CD4-positive, alpha-beta T cell (primary cell): Measurements from ENCODE around the gene ACSS2. TPM values are rescaled to one million over a fixed set of nuclear protein-coding genes. Genes with fewer than 3 reads are reported as not detected.

Experiments
- ATAC-seq: fragments of 200-7000 bp; cut with Tn5 transposase; one replicate; pipeline ENCODE4 v1.10.0; 2022; ENCODE audit warnings: mild to moderate bottlenecking; ENCODE audit not compliant: poor library complexity
- CTCF ChIA-PET: fragments of 350-600 bp; sonication (Branson Sonifier 250); formaldehyde crosslinking; loops from one replicate; lab custom pipeline; 2021; ENCODE audit warnings: antibody characterized with exemption, inconsistent platforms; lab: Charles Lee
- POLR2A ChIA-PET: fragments of 350-600 bp; sonication (Branson Sonifier 250); formaldehyde crosslinking; loops from one replicate; lab custom pipeline; 2021; ENCODE audit warnings: antibody characterized with exemption, inconsistent platforms; lab: Charles Lee
- DNase-seq, 14 experiments: peaks; one replicate each; pipeline ENCODE4 v3.0.0-alpha.2; 2013 to 2020; ENCODE audit warnings: mixed read lengths in 2 of 14
- H3K27ac ChIP-seq, 2 donors: one replicate each; pipeline versions ENCODE4 v1.5.1 to v1.7.0; 2013; ENCODE audit warnings: low read length in 2 of 2, low read depth in 1 of 2, mild to moderate bottlenecking in 1 of 2
- H3K27me3 ChIP-seq, 2 experiments: 1 replicate in 1 of 2; 2 replicates in 1 of 2; pipeline versions ENCODE4 v1.6.1 to v1.7.0; 2013; ENCODE audit warnings: low read length in 2 of 2, control low read depth in 1 of 2, mild to moderate bottlenecking in 1 of 2, moderate library complexity in 1 of 2; ENCODE audit not compliant: insufficient read depth in 2 of 2, control insufficient read depth in 1 of 2
- H3K36me3 ChIP-seq: one replicate; pipeline ENCODE4 v1.6.1; 2013; ENCODE audit warnings: low read length, control low read depth; ENCODE audit not compliant: insufficient read depth
- H3K4me1 ChIP-seq: one replicate; pipeline ENCODE4 v1.6.1; 2013; ENCODE audit warnings: low read length, control low read depth; ENCODE audit not compliant: insufficient read depth
- H3K4me3 ChIP-seq: one replicate; pipeline ENCODE4 v1.5.1; 2013; ENCODE audit warnings: mild to moderate bottlenecking, low read length, moderate library complexity
- H3K9me3 ChIP-seq, 2 experiments: 1 replicate in 1 of 2; 2 replicates in 1 of 2; pipeline versions ENCODE4 v1.6.1 to v1.7.0; 2013; ENCODE audit warnings: low read length in 2 of 2, mild to moderate bottlenecking in 2 of 2, control low read depth in 1 of 2, moderate library complexity in 1 of 2; ENCODE audit not compliant: control insufficient read depth in 1 of 2, insufficient read depth in 1 of 2
- H3K27ac Mint-ChIP-seq: one replicate; pipeline ENCODE4 v1.8.0; 2020; ENCODE audit warnings: mixed read lengths
- H3K27me3 Mint-ChIP-seq: one replicate; pipeline ENCODE4 v1.8.0; 2021; ENCODE audit warnings: mixed read lengths
- H3K36me3 Mint-ChIP-seq: one replicate; pipeline ENCODE4 v1.8.0; 2021; ENCODE audit warnings: low read depth, mixed read lengths
- H3K4me1 Mint-ChIP-seq: one replicate; pipeline ENCODE4 v1.8.0; 2021; ENCODE audit warnings: low read depth, mixed read lengths
- H3K4me3 Mint-ChIP-seq: one replicate; pipeline ENCODE4 v1.8.0; 2020; ENCODE audit warnings: mild to moderate bottlenecking, mixed read lengths
- H3K9me3 Mint-ChIP-seq: one replicate; pipeline ENCODE4 v1.8.0; 2020; ENCODE audit warnings: mixed read lengths
- intact Hi-C, 2 experiments: fragments of 100-400 bp; cut with DNase I in 1 of 2; cut with micrococcal nuclease in 1 of 2; formaldehyde crosslinking; loops; one replicate each; pipeline versions ENCODE4 v1.15.1 to v1.9.0; 2023 to 2025; cut with DNase I, micrococcal nuclease
- total RNA-seq, 174 experiments: library from RNA in 2 of 174; stranded (reverse) in 2 of 174; gene quantifications; one replicate each; pipeline ENCODE4 v1.2.3 and lab custom pipeline; 2021 to 2026
- TF ChIP-seq, protein P1 (sequence below): fragments of 200-600 bp; IDR thresholded peaks from one replicate; pipeline ENCODE4 v1.8.0; 2022; ENCODE audit warnings: antibody characterized with exemption, mild to moderate bottlenecking

Gene ACSS2
- total RNA-seq, 2 experiments from 2014 or later = 15.6 to 18.8 TPM

DNA sequence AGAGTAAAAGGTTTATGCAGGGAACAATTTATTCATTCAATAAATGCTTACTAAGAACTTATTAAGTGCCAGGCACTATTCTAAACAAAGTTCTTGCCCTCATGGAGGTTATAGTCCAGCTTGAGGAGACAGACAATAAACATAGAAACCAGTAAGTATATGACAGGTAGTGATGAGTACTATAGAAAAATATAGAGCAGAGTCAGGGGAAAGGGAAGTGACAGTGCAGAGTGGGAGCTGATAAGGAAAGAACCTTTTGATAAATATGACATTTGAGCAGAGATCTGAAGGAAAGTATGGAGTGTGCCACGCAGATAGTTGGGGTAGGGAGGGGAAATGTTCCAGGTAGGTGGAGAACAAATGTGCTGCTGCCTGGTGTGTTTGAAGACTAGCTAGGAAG lies 12.1 kb downstream of the ACSS2 start:
- ATAC-seq (no peak), DNase-seq (no peak)
- H3K27me3 ChIP-seq = no peaks in the 10 kb centered on the region
- Mint-ChIP-seq H3K4me3 (no peak overlapping the region), H3K27ac (no peak overlapping the region), H3K9me3 (no peaks in the 10 kb centered on the region), H3K27me3 (no peaks in the 10 kb centered on the region), H3K36me3 (peaks cover 16% of the 10 kb centered on the region), H3K4me1 (peaks cover 28% of the 10 kb centered on the region)
- no peaks in the 10 kb centered on the region for H3K9me3 ChIP-seq
- TF ChIP-seq, protein P1, sequence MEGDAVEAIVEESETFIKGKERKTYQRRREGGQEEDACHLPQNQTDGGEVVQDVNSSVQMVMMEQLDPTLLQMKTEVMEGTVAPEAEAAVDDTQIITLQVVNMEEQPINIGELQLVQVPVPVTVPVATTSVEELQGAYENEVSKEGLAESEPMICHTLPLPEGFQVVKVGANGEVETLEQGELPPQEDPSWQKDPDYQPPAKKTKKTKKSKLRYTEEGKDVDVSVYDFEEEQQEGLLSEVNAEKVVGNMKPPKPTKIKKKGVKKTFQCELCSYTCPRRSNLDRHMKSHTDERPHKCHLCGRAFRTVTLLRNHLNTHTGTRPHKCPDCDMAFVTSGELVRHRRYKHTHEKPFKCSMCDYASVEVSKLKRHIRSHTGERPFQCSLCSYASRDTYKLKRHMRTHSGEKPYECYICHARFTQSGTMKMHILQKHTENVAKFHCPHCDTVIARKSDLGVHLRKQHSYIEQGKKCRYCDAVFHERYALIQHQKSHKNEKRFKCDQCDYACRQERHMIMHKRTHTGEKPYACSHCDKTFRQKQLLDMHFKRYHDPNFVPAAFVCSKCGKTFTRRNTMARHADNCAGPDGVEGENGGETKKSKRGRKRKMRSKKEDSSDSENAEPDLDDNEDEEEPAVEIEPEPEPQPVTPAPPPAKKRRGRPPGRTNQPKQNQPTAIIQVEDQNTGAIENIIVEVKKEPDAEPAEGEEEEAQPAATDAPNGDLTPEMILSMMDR = no peak
- intact Hi-C loops = no loop called here
- no peak overlapping the region for H3K27ac ChIP-seq
- ChIA-PET CTCF (interaction anchor here (0.6 to 1.5 kb wide), 2 partner anchors 37 to 68 kb away, joined by 3 to 4 read pairs; partner anchors contain the start of genes GSS and MYH7B), POLR2A (interaction anchor here (1.5 kb wide), 1 partner anchor 12 kb away, joined by 4 read pairs; no protein-coding TSS in a partner anchor)
- H3K4me3 ChIP-seq = no peak overlapping the region
- peaks cover 7% of the 10 kb centered on the region for H3K36me3 ChIP-seq
- peaks cover 8% of the 10 kb centered on the region for H3K4me1 ChIP-seq

GRCh38 chr20:34891166-34892062 lies 15.0 kb downstream of the ACSS2 start:
- POLR2A ChIA-PET = interaction anchor here (0.6 kb wide), 1 partner anchor 11 kb away, joined by 3 read pairs; no protein-coding TSS in a partner anchor
- Mint-ChIP-seq H3K4me1 (peaks cover 33% of the 10 kb centered on the region), H3K9me3 (no peaks in the 10 kb centered on the region), H3K4me3 (no peak overlapping the region), H3K36me3 (peaks cover 5% of the 10 kb centered on the region), H3K27ac (peak overlapping the region; percentile 45), H3K27me3 (no peaks in the 10 kb centered on the region)
- CTCF ChIA-PET = interaction anchor here (0.8 to 0.9 kb wide), 2 partner anchors 10 to 12 kb away, joined by 3 read pairs; no protein-coding TSS in a partner anchor
- no peaks in the 10 kb centered on the region for H3K27me3 ChIP-seq
- H3K36me3 ChIP-seq = no peaks in the 10 kb centered on the region
- H3K4me3 ChIP-seq = no peak overlapping the region
- ATAC-seq = peak; percentile 89
- TF ChIP-seq, protein P1 = no peak
- H3K9me3 ChIP-seq = no peaks in the 10 kb centered on the region
- no peak overlapping the region for H3K27ac ChIP-seq
- intact Hi-C loops = no loop called here
- peak in 5 of 14 experiments; percentile 7 to 64 (median 32) for DNase-seq
- peaks cover 8% of the 10 kb centered on the region for H3K4me1 ChIP-seq

DNA sequence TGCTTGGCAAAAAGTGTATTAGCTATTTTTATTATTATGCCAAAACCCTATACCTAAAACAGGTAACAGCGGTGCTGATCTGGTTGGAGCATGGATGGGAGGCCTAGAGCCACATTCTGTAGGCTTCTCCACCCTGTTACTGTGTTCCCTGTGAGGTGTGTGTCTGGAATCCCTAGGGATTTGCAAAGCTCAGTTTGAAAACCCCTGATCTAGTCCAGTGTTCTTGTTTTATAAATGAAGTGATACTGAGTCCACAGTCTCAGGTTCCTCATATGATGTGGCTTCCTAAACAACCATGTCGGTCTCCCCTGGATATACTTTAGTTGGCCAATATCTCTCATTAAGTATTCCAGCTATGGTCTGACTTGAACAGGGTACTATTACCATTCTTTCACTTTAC lies 16.3 kb downstream of the ACSS2 start:
- H3K9me3 ChIP-seq = no peaks in the 10 kb centered on the region
- H3K4me1 ChIP-seq = peaks cover 8% of the 10 kb centered on the region
- no peaks in the 10 kb centered on the region for H3K36me3 ChIP-seq
- no peak overlapping the region for H3K4me3 Mint-ChIP-seq
- H3K27me3 ChIP-seq = no peaks in the 10 kb centered on the region
- ChIA-PET CTCF (no interaction called here), POLR2A (no interaction called here)
- no peak for ATAC-seq
- H3K27ac Mint-ChIP-seq = no peak overlapping the region
- H3K4me3 ChIP-seq = no peak overlapping the region
- H3K4me1 Mint-ChIP-seq = peaks cover 33% of the 10 kb centered on the region
- TF ChIP-seq, protein P1 = no peak
- H3K36me3 Mint-ChIP-seq = no peaks in the 10 kb centered on the region
- no peaks in the 10 kb centered on the region for H3K9me3 Mint-ChIP-seq
- no peak overlapping the region for H3K27ac ChIP-seq
- no peak for DNase-seq
- intact Hi-C loops = no loop called here
- H3K27me3 Mint-ChIP-seq = no peaks in the 10 kb centered on the region
